Vagina (tissue), 2 donors: Measurements from ENCODE around the gene MACROD2.

ENCODE experiments used
- CTCF ChIP-seq, 3 experiments: fragments of 450-650 bp in 2 of 3; fragments of 200-600 bp in 1 of 3; sonication (generic) in 1 of 3; IDR thresholded peaks; one replicate each; pipeline ENCODE4 v1.5.1; 2017 to 2019; ENCODE audit warnings: antibody characterized with exemption in 3 of 3, mild to moderate bottlenecking in 2 of 3, moderate library complexity in 2 of 3
- POLR2A ChIP-seq, 2 donors: fragments of 450-650 bp; IDR thresholded peaks; one replicate each; pipeline ENCODE4 v1.6.1; 2017; ENCODE audit warnings: antibody characterized with exemption in 2 of 2, mild to moderate bottlenecking in 2 of 2, moderate library complexity in 2 of 2

- TF ChIP-seq CTCF (IDR thresholded peaks at IDR 0.05) = no peak
- TF ChIP-seq POLR2A (IDR thresholded peaks at IDR 0.05) = no peak
Measured at GRCh38 chr20:16048876-16049275, 2053.6 kb downstream of the MACROD2 start.
